Endothelial cell of umbilical vein (primary cell): ENCODE measurements around the gene RNF168. TPM values are rescaled to one million over a fixed set of nuclear protein-coding genes. Genes with fewer than 3 reads are reported as not detected.

ENCODE experiments used
- BruUV-seq: library from RNA; stranded (reverse); fragments of 400-500 nt; replicated peaks from 2 replicates; lab custom pipeline; 2021; lab: Mats Ljungman, UMichigan
- CTCF ChIA-PET: fragments of 300-600, 350-600 bp; sonication (Branson Sonifier 250); formaldehyde crosslinking; loops from one replicate; lab custom pipeline; 2021; ENCODE audit warnings: antibody characterized with exemption, inconsistent platforms; lab: Charles Lee
- POLR2A ChIA-PET: fragments of 300-600, 350-600 bp; sonication (Branson Sonifier 250); formaldehyde crosslinking; loops from one replicate; lab custom pipeline; 2021; ENCODE audit warnings: antibody characterized with exemption, inconsistent platforms; lab: Charles Lee
- DNase-seq: peaks from one replicate; pipeline ENCODE4 v3.0.0-alpha.2; 2011; ENCODE audit warnings: low read depth, low spot score
- FAIRE-seq: peaks from 2 replicates; lab custom pipeline; 2011; peaks lifted over from hg19 to GRCh38; lab: Jason Lieb, UNC
- H2AFZ ChIP-seq: 2 replicates; pipeline ENCODE4 v1.6.0; 2012; ENCODE audit warnings: low read depth, low read length, control low read depth, inconsistent platforms
- H3K27ac ChIP-seq: 2 replicates; pipeline ENCODE4 v1.5.1; 2011; ENCODE audit warnings: low read depth, mild to moderate bottlenecking, control low read depth, low read length, moderate library complexity; ENCODE audit not compliant: insufficient read depth
- H3K27me3 ChIP-seq, 2 experiments: 2 replicates each; pipeline versions ENCODE4 v1.6.0 to v1.6.1; 2011; ENCODE audit warnings: low read length in 2 of 2, mixed read lengths in 1 of 2; ENCODE audit not compliant: control insufficient read depth in 2 of 2, insufficient read depth in 2 of 2
- H3K36me3 ChIP-seq, 2 experiments: 2 replicates in 1 of 2; 3 replicates in 1 of 2; pipeline ENCODE4 v1.5.1; 2011; ENCODE audit warnings: low read length in 2 of 2, mild to moderate bottlenecking in 1 of 2, moderate library complexity in 1 of 2; ENCODE audit not compliant: control insufficient read depth in 2 of 2, insufficient read depth in 2 of 2; ENCODE audit errors: extremely low read depth in 1 of 2
- H3K4me1 ChIP-seq: 3 replicates; pipeline ENCODE4 v1.5.1; 2011; ENCODE audit warnings: mild to moderate bottlenecking, low read length; ENCODE audit not compliant: control insufficient read depth, insufficient read depth; ENCODE audit errors: extremely low read depth
- H3K4me2 ChIP-seq: 2 replicates; pipeline ENCODE4 v1.6.1; 2011; ENCODE audit warnings: low read length, control low read depth, mixed read lengths; ENCODE audit not compliant: insufficient read depth
- H3K4me3 ChIP-seq, 3 experiments: fragments of 200-600 bp in 1 of 3; sonication (generic), shearing (Covaris generic) in 1 of 3; replicated peaks in 1 of 3; 2 replicates each; pipeline ENCODE4 v1.5.1; 2011 to 2016; ENCODE audit warnings: control low read depth in 3 of 3, low read length in 3 of 3, mild to moderate bottlenecking in 2 of 3, inconsistent platforms in 1 of 3, low read depth in 1 of 3, moderate library complexity in 1 of 3; ENCODE audit not compliant: insufficient read depth in 1 of 3
- H3K79me2 ChIP-seq: 2 replicates; pipeline ENCODE4 v1.6.0; 2012; ENCODE audit warnings: low read length, inconsistent platforms; ENCODE audit not compliant: control insufficient read depth, insufficient read depth
- H3K9ac ChIP-seq: replicated peaks from 2 replicates; pipeline ENCODE3; 2011; ENCODE audit warnings: low read length, control low read depth; ENCODE audit not compliant: insufficient read depth; ENCODE audit errors: extremely low read depth
- H3K9me1 ChIP-seq: replicated peaks from 3 replicates; pipeline ENCODE4 v1.6.0; 2011; ENCODE audit warnings: mild to moderate bottlenecking, low read length; ENCODE audit not compliant: control insufficient read depth, insufficient read depth; ENCODE audit errors: extremely low read depth
- H3K9me3 ChIP-seq: replicated peaks from 2 replicates; pipeline ENCODE4 v1.5.1; 2012; ENCODE audit warnings: low read length, inconsistent platforms; ENCODE audit not compliant: control insufficient read depth, insufficient read depth
- H4K20me1 ChIP-seq: replicated peaks from 2 replicates; pipeline ENCODE3; 2011; ENCODE audit warnings: mild to moderate bottlenecking, low read length; ENCODE audit not compliant: control insufficient read depth, insufficient read depth; ENCODE audit errors: extremely low read depth
- EZH2 ChIP-seq: IDR thresholded peaks from 2 replicates; pipeline ENCODE4 v1.6.1; 2012; ENCODE audit warnings: borderline replicate concordance, low read depth, mild to moderate bottlenecking, moderate library complexity, low read length, inconsistent platforms; ENCODE audit not compliant: severe bottlenecking
- FOS ChIP-seq: IDR thresholded peaks from 2 replicates; pipeline ENCODE4 v1.6.1; 2011; ENCODE audit warnings: mild to moderate bottlenecking, low read length, moderate library complexity, borderline replicate concordance; ENCODE audit not compliant: insufficient read depth
- GATA2 ChIP-seq: IDR thresholded peaks from 2 replicates; pipeline ENCODE4 v1.7.0; 2011; ENCODE audit warnings: low read depth, mild to moderate bottlenecking, moderate library complexity, mixed read lengths, low read length; ENCODE audit not compliant: insufficient read length, insufficient read depth
- JUN ChIP-seq: IDR thresholded peaks from 2 replicates; pipeline ENCODE4 v1.6.1; 2011; ENCODE audit warnings: borderline replicate concordance, low read depth; ENCODE audit not compliant: insufficient read length, insufficient read depth
- MYC ChIP-seq: IDR thresholded peaks from one replicate; pipeline ENCODE4 v1.6.1; 2011; ENCODE audit warnings: mild to moderate bottlenecking, low read depth, low read length
- POLR2A ChIP-seq: IDR thresholded peaks from 2 replicates; pipeline ENCODE4 v1.6.1; 2012; ENCODE audit warnings: low read depth, mild to moderate bottlenecking, control low read depth, low read length
- POLR2AphosphoS5 ChIP-seq: IDR thresholded peaks from 2 replicates; pipeline ENCODE4 v1.6.1; 2012; ENCODE audit warnings: low read depth, mild to moderate bottlenecking, control low read depth, low read length, moderate library complexity; ENCODE audit not compliant: insufficient read depth
- dilution Hi-C: fragments of 300-500 bp; cut with MboI; formaldehyde crosslinking; loops from one replicate; pipeline ENCODE4 v1.15.0; 2019; ENCODE audit warnings: low sequenced_read_pairs; ENCODE audit not compliant: extremely low pct_ligation_motif_present
- intact Hi-C: fragments of 100-400 bp; cut with micrococcal nuclease; formaldehyde crosslinking; loops from one replicate; pipeline ENCODE4 v1.10.0; 2022
- polyA plus RNA-seq, 4 experiments: library from polyadenylated mRNA; depleted of rRNA in 3 of 4; stranded (reverse) in 3 of 4; unstranded in 1 of 4; fragments of >200 nt; gene quantifications; 2 replicates each; pipeline versions ENCODE4 v1.2.1 to v1.2.3, GENCODE V29; 2011 to 2012; ENCODE audit warnings: missing spikeins in 1 of 4
- total RNA-seq: library from RNA; stranded (reverse); gene quantifications from 2 replicates; pipeline ENCODE4 v1.2.3, GENCODE V29; 2021
- TF ChIP-seq, protein P1 (sequence below), 2 donors: IDR thresholded peaks; 1 replicate in 1 of 2; 2 replicates in 1 of 2; pipeline ENCODE4 v1.5.1; 2011; ENCODE audit warnings: low read length in 2 of 2, mild to moderate bottlenecking in 2 of 2, moderate library complexity in 2 of 2, control low read depth in 1 of 2, inconsistent platforms in 1 of 2, low read depth in 1 of 2; ENCODE audit not compliant: insufficient read depth in 1 of 2; ENCODE audit errors: extremely low read depth in 1 of 2
- TF ChIP-seq, protein P2 (sequence below): IDR thresholded peaks from 2 replicates; pipeline ENCODE4 v1.6.1; 2011; ENCODE audit not compliant: insufficient read depth, insufficient read length

RNF168 gene
- total and polyA plus RNA-seq, 2 donors (not counting 3 experiments of a cell fraction or from before 2014, with no cell fraction given) = 4.0 to 32.9 TPM

DNA sequence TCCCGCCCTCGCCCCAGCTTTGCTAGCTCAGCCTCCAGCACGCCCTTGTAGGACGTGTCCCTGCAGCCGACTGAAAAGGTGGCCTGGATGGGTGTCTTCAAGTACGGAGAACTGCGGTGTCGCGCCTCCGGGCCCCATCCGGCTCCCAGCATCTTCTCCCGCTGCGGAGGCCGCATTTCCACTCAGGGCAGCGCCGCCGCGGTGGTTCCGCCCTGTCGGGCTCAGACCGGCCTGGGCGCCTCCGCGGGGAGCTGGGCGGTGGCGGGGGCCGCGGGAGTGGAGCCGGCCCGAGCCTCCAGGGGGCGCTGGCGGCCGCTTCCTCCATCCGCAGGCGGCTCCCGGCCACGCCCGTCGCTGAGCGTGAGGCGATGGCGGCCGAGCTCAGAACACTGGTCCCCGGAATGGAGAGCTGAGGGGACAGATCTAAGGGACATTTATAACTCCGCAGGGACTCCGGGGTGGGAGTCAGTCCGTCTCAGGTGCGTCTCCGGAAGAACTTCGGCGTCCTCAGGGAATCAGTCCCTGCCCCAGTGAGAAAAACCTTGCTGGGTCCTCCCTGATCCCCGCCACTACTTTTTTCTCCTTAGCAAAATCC lies 25.2 kb upstream of the RNF168 start:
- Histone ChIP-seq H3K9me3 (no peaks in the 10 kb centered on the region), H2AFZ (peak overlapping the region; percentile 100), H3K4me3 (peak overlapping the region; percentile 29 to 59 (median 38)), H4K20me1 (no peaks in the 10 kb centered on the region), H3K27me3 (no peaks in the 10 kb centered on the region), H3K9ac (peak overlapping the region; percentile 51), H3K4me2 (peak overlapping the region; percentile 60), H3K9me1 (no peaks in the 10 kb centered on the region), H3K27ac (peak overlapping the region; percentile 40), H3K79me2 (no peaks in the 10 kb centered on the region), H3K4me1 (peaks cover 8% of the 10 kb centered on the region), H3K36me3 (no peaks in the 10 kb centered on the region)
- intact Hi-C loops = loop anchor here (2.0 to 10.0 kb wide), 6 partner anchors 26 to 634 kb away; partner anchors contain the start of genes FBXO45, NCBP2, RNF168 and WDR53
- FAIRE-seq (peak; percentile 90), DNase-seq (peak; percentile 54)
- dilution Hi-C loops = no loop called here
- CTCF ChIA-PET = interaction anchor here (0.6 to 1.9 kb wide), 37 partner anchors 10 to 443 kb away, joined by 3 to 20 read pairs (median 4); partner anchors contain the start of genes FBXO45, PAK2, SENP5 and WDR53
- TF ChIP-seq JUN (no peak), GATA2 (no peak), POLR2A (peak; percentile 61), POLR2AphosphoS5 (peak; percentile 67), FOS (no peak), MYC (no peak), EZH2 (no peak)
- TF ChIP-seq, protein P1, sequence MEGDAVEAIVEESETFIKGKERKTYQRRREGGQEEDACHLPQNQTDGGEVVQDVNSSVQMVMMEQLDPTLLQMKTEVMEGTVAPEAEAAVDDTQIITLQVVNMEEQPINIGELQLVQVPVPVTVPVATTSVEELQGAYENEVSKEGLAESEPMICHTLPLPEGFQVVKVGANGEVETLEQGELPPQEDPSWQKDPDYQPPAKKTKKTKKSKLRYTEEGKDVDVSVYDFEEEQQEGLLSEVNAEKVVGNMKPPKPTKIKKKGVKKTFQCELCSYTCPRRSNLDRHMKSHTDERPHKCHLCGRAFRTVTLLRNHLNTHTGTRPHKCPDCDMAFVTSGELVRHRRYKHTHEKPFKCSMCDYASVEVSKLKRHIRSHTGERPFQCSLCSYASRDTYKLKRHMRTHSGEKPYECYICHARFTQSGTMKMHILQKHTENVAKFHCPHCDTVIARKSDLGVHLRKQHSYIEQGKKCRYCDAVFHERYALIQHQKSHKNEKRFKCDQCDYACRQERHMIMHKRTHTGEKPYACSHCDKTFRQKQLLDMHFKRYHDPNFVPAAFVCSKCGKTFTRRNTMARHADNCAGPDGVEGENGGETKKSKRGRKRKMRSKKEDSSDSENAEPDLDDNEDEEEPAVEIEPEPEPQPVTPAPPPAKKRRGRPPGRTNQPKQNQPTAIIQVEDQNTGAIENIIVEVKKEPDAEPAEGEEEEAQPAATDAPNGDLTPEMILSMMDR (IDR thresholded peaks at IDR 0.05; ENCODE audit: extremely low read depth in 1 of 2, insufficient read depth in 1 of 2, low read depth in 1 of 2, low read length in 2 of 2) = peak; percentile 72 to 95
- TF ChIP-seq, protein P2, sequence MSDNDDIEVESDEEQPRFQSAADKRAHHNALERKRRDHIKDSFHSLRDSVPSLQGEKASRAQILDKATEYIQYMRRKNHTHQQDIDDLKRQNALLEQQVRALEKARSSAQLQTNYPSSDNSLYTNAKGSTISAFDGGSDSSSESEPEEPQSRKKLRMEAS = no peak
- POLR2A ChIA-PET = interaction anchor here (0.5 to 0.7 kb wide), 2 partner anchors 39 to 456 kb away, joined by 5 to 10 read pairs; no protein-coding TSS in a partner anchor
- no TSS peak for BruUV-seq
